ENCODE results near the gene DIO1. TPM values are rescaled to one million over a fixed set of nuclear protein-coding genes. Genes with fewer than 3 reads are reported as not detected.

DIO1 gene
- total and polyA plus RNA-seq, 2 experiments from 2014 or later: 24.2 to 31.2 TPM

DNA sequence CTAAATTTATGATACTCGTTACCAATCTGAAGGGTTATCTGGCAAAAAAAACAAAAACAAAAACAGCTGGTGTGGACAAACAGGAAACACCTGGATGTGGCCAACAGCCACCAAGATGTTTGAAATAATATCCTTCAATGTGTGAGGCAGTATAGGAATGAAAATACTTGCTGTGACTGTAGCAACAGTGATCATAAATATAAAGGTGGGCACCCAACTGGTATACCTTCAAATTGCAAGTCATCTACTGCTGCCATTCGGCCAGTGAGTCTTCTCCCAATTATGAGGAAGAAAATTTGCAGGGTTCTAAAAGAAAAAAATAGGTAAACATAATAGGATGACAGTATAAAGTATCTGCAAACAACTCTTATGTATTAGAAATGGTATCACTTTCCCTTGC is 5.3 kb upstream of the DIO1 start:
- Histone ChIP-seq H3K4me3 (peak overlapping the region; percentile 60), H3K4me2 (peak overlapping the region; percentile 85), H3K4me1 (ENCODE audit: insufficient read depth) (peaks cover 11% of the 10 kb centered on the region), H3K9me3 (ENCODE audit: low read depth) (no peaks in the 10 kb centered on the region), H4K20me1 (ENCODE audit: insufficient read depth, poor library complexity, severe bottlenecking) (no peaks in the 10 kb centered on the region), H3K27me3 (no peaks in the 10 kb centered on the region), H3K79me2 (no peaks in the 10 kb centered on the region), H2AFZ (no peak overlapping the region), H3K9me2 (replicated peaks; ENCODE audit: insufficient read depth) (no peaks in the 10 kb centered on the region), H3K36me3 (replicated peaks; ENCODE audit: insufficient read depth, low read depth) (no peaks in the 10 kb centered on the region), H3K27ac (no peak overlapping the region)
- DNase-seq (ENCODE audit: low spot score): no peak
- no peak for TF ChIP-seq EZH2phosphoT487 (IDR thresholded peaks at IDR 0.05; ENCODE audit: low read depth, severe bottlenecking, unreplicated experiment)
- TF ChIP-seq EZH2 (IDR thresholded peaks at IDR 0.05; ENCODE audit: borderline replicate concordance): no peak
- TF ChIP-seq, protein P1, sequence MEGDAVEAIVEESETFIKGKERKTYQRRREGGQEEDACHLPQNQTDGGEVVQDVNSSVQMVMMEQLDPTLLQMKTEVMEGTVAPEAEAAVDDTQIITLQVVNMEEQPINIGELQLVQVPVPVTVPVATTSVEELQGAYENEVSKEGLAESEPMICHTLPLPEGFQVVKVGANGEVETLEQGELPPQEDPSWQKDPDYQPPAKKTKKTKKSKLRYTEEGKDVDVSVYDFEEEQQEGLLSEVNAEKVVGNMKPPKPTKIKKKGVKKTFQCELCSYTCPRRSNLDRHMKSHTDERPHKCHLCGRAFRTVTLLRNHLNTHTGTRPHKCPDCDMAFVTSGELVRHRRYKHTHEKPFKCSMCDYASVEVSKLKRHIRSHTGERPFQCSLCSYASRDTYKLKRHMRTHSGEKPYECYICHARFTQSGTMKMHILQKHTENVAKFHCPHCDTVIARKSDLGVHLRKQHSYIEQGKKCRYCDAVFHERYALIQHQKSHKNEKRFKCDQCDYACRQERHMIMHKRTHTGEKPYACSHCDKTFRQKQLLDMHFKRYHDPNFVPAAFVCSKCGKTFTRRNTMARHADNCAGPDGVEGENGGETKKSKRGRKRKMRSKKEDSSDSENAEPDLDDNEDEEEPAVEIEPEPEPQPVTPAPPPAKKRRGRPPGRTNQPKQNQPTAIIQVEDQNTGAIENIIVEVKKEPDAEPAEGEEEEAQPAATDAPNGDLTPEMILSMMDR (IDR thresholded peaks at IDR 0.05; ENCODE audit: poor library complexity): no peak
- WGBS (ENCODE audit: low lambda C conversion rate, missing lambda C conversion rate): 80% methylated on average over 2 of the region's 2 CpGs

DNA sequence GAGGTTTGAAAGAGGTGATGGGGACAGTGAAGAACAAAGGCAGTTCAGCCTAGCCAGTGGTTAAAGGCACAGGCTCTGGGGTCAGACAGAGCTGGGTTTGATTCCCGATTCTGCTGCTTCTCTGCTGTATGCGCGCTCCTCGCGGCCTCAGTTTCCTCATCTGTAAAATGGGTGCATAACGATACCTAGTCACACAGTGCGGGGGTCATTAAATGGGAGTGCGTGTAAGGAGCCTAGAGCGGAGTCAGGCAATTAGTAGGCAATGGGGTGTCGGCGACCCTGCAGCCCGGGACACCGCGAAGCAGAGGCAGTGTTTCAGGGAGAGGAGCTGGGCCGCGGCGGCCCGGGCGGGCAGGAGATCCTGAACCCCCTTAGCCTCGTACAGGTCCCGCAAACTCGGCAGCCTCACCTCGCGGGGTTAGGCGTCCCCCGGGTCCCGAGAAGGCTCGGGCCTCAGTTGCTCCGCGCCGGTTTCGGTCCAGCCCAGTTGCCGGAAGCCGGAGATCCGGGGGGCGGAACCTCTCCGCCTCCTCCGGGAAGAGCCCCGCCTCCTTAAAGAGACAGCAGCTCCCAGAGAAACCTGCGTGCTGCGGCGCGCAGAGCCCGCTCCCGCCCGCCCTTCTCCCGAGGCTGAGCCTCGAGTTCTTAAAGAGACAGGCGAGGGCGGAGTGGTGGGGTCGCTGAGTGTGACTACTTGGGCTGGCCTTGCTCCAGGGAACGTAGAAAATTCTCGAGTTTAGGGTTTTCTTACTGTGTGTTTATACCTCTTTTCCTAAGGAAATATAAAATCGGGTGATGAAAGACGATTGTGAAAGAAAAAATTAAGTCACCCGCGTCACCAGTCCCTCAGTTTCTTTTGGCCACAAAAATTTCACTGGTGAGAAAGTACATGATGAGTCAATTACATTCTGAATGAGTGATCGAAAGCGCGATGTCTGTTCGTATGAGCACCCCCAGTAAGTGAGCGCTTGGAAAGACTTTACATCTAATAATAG is 4.4 kb upstream of the DIO1 start, which contains the start of gene YIPF1:
YIPF1 (minus strand) TSS at position 494 of the 995 bp plus-strand sequence. CDS start 860 bp downstream, outside the sequence.
- Histone ChIP-seq H3K27me3 (no peaks in the 10 kb centered on the region), H3K9me3 (ENCODE audit: low read depth) (no peaks in the 10 kb centered on the region), H3K36me3 (replicated peaks; ENCODE audit: insufficient read depth, low read depth) (no peaks in the 10 kb centered on the region), H4K20me1 (ENCODE audit: insufficient read depth, poor library complexity, severe bottlenecking) (no peaks in the 10 kb centered on the region), H3K27ac (peak within 1 kb of the TSS; percentile 38), H2AFZ (peak within 1 kb of the TSS; percentile 69), H3K4me3 (peak within 1 kb of the TSS; percentile 60), H3K79me2 (no peaks in the 10 kb centered on the region), H3K4me1 (ENCODE audit: insufficient read depth) (peaks cover 11% of the 10 kb centered on the region), H3K4me2 (peak within 1 kb of the TSS; percentile 85), H3K9me2 (replicated peaks; ENCODE audit: insufficient read depth) (no peaks in the 10 kb centered on the region)
- DNase-seq (ENCODE audit: low spot score): peak; percentile 95
- WGBS (ENCODE audit: low lambda C conversion rate, missing lambda C conversion rate): 6% methylated on average over 62 of the region's 62 CpGs
- TF ChIP-seq, protein P1 (IDR thresholded peaks at IDR 0.05; ENCODE audit: poor library complexity): no peak
- TF ChIP-seq EZH2 (IDR thresholded peaks at IDR 0.05; ENCODE audit: borderline replicate concordance) (no peak), EZH2phosphoT487 (IDR thresholded peaks at IDR 0.05; ENCODE audit: low read depth, severe bottlenecking, unreplicated experiment) (no peak)

DNA sequence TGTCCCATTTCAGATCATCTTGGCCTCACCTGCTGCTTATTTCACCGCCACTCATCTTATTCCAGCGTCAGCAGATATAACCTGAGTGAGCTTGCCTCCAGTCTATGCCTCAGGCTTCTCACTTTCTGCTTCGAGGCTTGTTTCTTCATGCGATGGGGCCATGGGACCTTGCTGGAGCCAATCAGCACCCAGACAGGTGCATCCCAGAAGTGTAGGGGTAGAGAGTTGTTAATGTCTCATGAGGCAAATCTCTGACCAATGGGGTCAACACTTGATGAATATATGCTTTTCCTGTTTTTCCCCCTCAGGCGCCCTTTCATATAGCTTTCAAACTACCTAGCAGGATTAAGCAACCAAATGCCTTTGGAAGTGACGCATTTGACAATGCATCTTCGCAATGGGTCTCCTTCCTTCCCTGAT is 3.5 kb upstream of the DIO1 start:
- TF ChIP-seq EZH2phosphoT487 (IDR thresholded peaks at IDR 0.05; ENCODE audit: low read depth, severe bottlenecking, unreplicated experiment): no peak
- H3K4me2 ChIP-seq: peak overlapping the region; percentile 74
- WGBS (ENCODE audit: low lambda C conversion rate, missing lambda C conversion rate): 90% methylated on average over 7 of the region's 7 CpGs
- no peaks in the 10 kb centered on the region for H4K20me1 ChIP-seq (ENCODE audit: insufficient read depth, poor library complexity, severe bottlenecking)
- peak overlapping the region; percentile 69 for H2AFZ ChIP-seq
- H3K9me2 ChIP-seq (replicated peaks; ENCODE audit: insufficient read depth): no peaks in the 10 kb centered on the region
- no peaks in the 10 kb centered on the region for H3K36me3 ChIP-seq (replicated peaks; ENCODE audit: insufficient read depth, low read depth)
- DNase-seq (ENCODE audit: low spot score): no peak
- H3K9me3 ChIP-seq (ENCODE audit: low read depth): no peaks in the 10 kb centered on the region
- H3K27ac ChIP-seq: peak overlapping the region; percentile 38
- no peaks in the 10 kb centered on the region for H3K27me3 ChIP-seq
- H3K4me1 ChIP-seq (ENCODE audit: insufficient read depth): peaks cover 11% of the 10 kb centered on the region
- H3K79me2 ChIP-seq: no peaks in the 10 kb centered on the region
- H3K4me3 ChIP-seq: no peak overlapping the region

DNA sequence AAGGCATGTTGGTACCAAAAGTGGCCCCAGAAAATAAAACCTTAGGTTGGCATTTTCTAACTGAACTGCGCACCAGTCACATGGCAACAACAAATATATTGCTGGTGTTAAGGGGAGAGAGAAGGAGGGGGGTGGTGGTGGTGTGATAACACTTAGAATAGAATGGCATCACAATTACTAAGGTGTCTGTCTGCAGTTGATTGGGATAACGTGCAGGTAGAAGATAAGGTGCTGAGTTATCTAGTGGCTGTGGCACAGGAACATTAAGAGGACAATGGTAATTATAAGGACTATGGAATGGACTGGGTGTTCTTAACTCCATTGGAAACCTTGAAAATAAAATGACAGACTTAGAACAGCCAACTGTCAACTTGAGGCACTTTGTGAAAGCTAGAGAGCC is 3.0 kb upstream of the DIO1 start:
- 89% methylated on average over 2 of the region's 2 CpGs for WGBS (ENCODE audit: low lambda C conversion rate, missing lambda C conversion rate)
- H3K27ac ChIP-seq: no peak overlapping the region

More for the DNA sequence above, 3.0 kb upstream of the DIO1 start:
- no peaks in the 10 kb centered on the region for H3K9me3 ChIP-seq (ENCODE audit: low read depth)
- no peaks in the 10 kb centered on the region for H3K9me2 ChIP-seq (replicated peaks; ENCODE audit: insufficient read depth)
- no peak for TF ChIP-seq EZH2phosphoT487 (IDR thresholded peaks at IDR 0.05; ENCODE audit: low read depth, severe bottlenecking, unreplicated experiment)
- TF ChIP-seq, protein P1 (IDR thresholded peaks at IDR 0.05; ENCODE audit: poor library complexity): no peak
- no peak for TF ChIP-seq EZH2 (IDR thresholded peaks at IDR 0.05; ENCODE audit: borderline replicate concordance)
- no peaks in the 10 kb centered on the region for H3K79me2 ChIP-seq
- H3K4me2 ChIP-seq: no peak overlapping the region
- no peak for DNase-seq (ENCODE audit: low spot score)
- no peak overlapping the region for H2AFZ ChIP-seq
- no peaks in the 10 kb centered on the region for H3K27me3 ChIP-seq
- peaks cover 11% of the 10 kb centered on the region for H3K4me1 ChIP-seq (ENCODE audit: insufficient read depth)
- no peaks in the 10 kb centered on the region for H3K36me3 ChIP-seq (replicated peaks; ENCODE audit: insufficient read depth, low read depth)
- H4K20me1 ChIP-seq (ENCODE audit: insufficient read depth, poor library complexity, severe bottlenecking): no peaks in the 10 kb centered on the region
- H3K4me3 ChIP-seq: no peak overlapping the region

All from hepatocyte (in vitro differentiated cells).